HCT116 (cell line): ENCODE data around the gene RPLP1.

Experiments used
- ATF3 ChIP-seq: IDR thresholded peaks from 2 replicates; pipeline ENCODE4 v1.6.1; 2012
- CEBPB ChIP-seq: IDR thresholded peaks from 2 replicates; pipeline ENCODE4 v1.6.1; 2012; ENCODE audit warnings: low read depth
- CTCF ChIP-seq, 3 experiments: fragments of 200-600 bp in 1 of 3; sonication (generic) in 1 of 3; IDR thresholded peaks in 2 of 3; conservative IDR thresholded peaks in 1 of 3; 2 replicates each; pipeline ENCODE4 v1.5.1; 2012 to 2017; ENCODE audit warnings: low read depth in 2 of 3, low read length in 2 of 3, antibody characterized with exemption in 1 of 3, borderline replicate concordance in 1 of 3, control low read depth in 1 of 3, mild to moderate bottlenecking in 1 of 3, mixed read lengths in 1 of 3, mixed run types in 1 of 3, moderate library complexity in 1 of 3; ENCODE audit not compliant: insufficient read depth in 1 of 3
- EZH2 ChIP-seq: fragments of 200-600 bp; sonication (generic); IDR thresholded peaks from 2 replicates; pipeline ENCODE4 v1.6.1; 2017; ENCODE audit warnings: antibody characterized with exemption, mixed run types
- EZH2phosphoT487 ChIP-seq: fragments of 200-600 bp; IDR thresholded peaks from 2 replicates; pipeline ENCODE4 v1.6.1; 2018; ENCODE audit warnings: antibody characterized with exemption, borderline replicate concordance
- FOSL1 ChIP-seq: IDR thresholded peaks from 2 replicates; pipeline ENCODE4 v1.6.1; 2012; ENCODE audit warnings: low read depth
- POLR2A ChIP-seq: IDR thresholded peaks from 2 replicates; pipeline ENCODE4 v1.7.0; 2011; ENCODE audit warnings: borderline replicate concordance; ENCODE audit not compliant: insufficient read depth, insufficient read length; ENCODE audit errors: extremely low read depth
- TF ChIP-seq, protein P1 (sequence below): IDR thresholded peaks from 2 replicates; pipeline ENCODE4 v1.6.1; 2012

DNA sequence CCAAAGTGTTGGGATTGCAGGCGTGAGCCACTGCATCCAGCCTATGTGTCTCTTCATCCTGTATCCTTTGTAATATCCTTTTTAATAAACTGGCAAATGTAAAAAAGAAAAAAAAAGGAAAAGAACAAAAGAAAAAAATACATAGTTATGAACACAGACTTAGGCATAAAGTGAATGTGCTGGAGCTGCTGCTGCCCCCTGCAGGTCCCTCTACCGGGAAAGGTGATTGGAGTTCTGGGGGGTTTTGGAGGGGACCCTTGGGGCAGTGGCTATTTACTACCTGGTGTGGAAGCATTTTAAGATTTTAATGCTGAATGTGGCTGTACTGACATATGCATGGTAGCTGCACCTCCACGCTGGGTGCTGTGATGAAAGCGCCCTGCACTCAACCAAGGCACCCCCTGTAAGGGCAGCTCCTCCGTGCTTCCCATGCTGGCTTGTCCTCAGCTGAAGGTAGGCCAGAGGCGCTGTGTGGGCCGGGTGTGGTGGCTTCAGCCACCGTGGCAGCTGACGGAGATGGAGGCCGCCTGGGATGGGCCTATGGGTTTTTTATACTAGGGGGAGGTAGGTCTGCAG lies 49.9 kb downstream of the RPLP1 start:
- no peak for TF ChIP-seq CEBPB
- TF ChIP-seq FOSL1: no peak
- TF ChIP-seq, protein P1, sequence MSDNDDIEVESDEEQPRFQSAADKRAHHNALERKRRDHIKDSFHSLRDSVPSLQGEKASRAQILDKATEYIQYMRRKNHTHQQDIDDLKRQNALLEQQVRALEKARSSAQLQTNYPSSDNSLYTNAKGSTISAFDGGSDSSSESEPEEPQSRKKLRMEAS: no peak
- TF ChIP-seq CTCF (IDR thresholded peaks at IDR 0.05 in 2 of 3, conservative IDR thresholded peaks at IDR 0.05 in 1 of 3; ENCODE audit: borderline replicate concordance in 1 of 3, insufficient read depth in 1 of 3, low read depth in 2 of 3, low read length in 2 of 3): peak in 2 of 3 experiments; percentile 38 to 45; a peak in 3 of 6 replicates
- TF ChIP-seq ATF3: no peak
- TF ChIP-seq EZH2phosphoT487: no peak
- TF ChIP-seq POLR2A: no peak
- TF ChIP-seq EZH2: no peak
